Hematopoietic multipotent progenitor cell treated with erythropoietin and hydrocortisone succinate and interleukin-3 and kit ligand, for 4 days (in vitro differentiated cells): ENCODE measurements around the gene SPDEF.
A peak's percentile ranks its signal among the peaks of the same experiment; 100 is the strongest.

Experiments
- DNase-seq: peaks from one replicate; pipeline ENCODE4 v3.0.0-alpha.2; 2015

The SPDEF gene

GRCh38 chr6:34543421-34543820 is 12.7 kb downstream of the SPDEF start:
- DNase-seq: no peak

- no peak for DNase-seq
Observed at GRCh38 chr6:34540841-34541240, 15.3 kb downstream of the SPDEF start.

- DNase-seq: no peak
Observed at GRCh38 chr6:34540222-34540621, 15.9 kb downstream of the SPDEF start.

GRCh38 chr6:34539181-34539580 is 16.9 kb downstream of the SPDEF start:
- DNase-seq: no peak

- DNase-seq: no peak
Observed at GRCh38 chr6:34538581-34538980, 17.5 kb downstream of the SPDEF start.

GRCh38 chr6:34537922-34538550 is 18.1 kb downstream of the SPDEF start:
- DNase-seq: no peak

DNA sequence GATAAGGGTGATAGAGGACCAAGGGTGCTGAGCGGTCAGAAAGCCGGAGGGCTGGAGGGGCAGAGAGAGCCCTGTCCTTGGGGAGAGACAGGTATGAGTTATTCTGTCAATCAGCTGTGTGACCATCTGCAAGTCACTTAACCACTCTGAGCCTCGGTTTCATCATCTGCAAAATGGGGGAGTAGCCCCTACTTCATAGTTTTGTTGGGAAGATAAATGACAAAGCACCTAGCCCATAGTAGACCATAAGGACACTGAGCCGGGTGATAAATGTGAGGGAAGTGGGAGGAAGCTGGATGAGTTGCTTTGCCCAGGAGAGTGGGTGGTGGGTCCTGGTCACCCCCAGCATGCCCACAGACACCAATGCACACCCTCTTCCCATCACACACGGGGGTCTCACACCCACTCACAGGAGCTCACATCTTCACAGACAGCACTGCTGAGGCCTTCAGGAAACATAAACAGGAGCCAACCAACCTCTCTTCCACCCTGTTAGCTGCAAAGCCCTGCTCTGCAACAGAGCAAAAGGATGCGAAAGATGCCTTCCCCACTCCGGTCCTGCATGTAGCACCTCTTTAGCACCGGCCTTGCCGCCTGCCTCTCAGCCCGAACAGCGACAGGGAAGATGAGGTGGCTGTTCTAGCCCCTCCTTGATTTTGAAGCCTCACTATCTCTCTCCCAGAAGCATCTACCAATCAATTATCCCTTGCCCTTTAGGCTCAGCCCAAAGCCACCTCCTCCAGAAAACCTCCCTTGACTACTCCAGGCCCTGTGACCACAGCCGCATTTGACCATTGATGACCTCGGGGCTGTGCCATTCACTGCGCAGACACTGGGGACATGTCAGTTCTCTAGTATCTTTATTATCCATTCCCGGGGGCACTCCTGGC is 18.9 kb downstream of the SPDEF start:
- no peak for DNase-seq

DNA sequence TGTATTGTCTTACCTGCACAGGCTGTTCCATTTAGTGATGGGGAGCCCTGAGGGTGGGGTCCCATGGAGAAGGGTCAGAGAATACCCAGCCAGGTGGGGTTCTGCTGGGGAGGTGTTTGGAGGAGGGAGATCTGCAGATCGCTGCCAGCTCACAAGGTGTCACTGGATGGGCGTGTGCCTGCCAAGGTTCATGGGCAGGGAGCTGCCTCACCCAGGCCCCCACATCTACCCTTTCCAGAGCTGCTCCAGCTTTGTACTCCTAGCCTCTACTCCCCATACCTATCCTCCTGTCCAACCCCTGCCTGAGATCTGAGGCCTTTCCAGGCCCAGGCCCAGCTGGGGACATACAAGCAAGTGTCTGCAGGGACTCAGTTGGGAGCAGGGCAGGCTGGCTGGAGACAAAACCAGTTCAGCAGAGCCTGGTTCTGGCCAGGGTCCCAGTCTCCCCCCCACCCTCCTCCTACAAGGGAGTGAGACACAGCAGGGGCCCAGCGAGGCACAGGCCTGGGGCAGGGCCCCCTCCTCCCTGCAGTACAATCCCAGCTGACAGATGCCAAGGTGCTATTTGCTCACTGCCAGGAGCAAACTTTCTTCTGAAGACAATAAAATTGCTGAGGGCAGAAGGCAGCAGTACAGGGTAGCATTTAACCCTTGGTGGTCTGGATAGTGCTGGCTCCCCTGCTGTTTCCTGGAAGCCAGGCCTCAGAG is 19.7 kb downstream of the SPDEF start:
- DNase-seq: no peak

- no peak for DNase-seq
Observed at GRCh38 chr6:34535646-34536045, 20.5 kb downstream of the SPDEF start.

GRCh38 chr6:34535199-34535598 is 20.9 kb downstream of the SPDEF start:
- DNase-seq: no peak

DNA sequence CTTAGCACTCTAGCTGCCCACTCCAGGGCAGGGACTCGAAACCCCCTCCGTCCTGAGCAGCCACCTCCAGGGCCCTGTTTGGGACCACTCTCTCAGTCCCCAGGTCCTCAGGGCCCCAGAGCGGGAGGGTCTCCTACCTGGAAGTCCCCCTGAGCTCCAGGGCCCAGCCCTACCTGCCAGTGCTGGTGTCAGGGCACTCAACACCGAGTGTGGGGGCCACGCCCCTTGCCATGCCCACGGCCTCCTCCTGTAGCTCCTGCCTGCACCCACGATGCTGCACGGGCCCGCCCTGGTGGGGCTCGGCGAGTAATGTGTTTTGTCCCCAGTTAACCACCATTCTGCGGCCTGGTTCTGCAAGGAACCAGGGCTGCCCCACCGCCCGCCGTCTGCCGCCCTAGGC is 21.5 kb downstream of the SPDEF start:
- no peak for DNase-seq

DNA sequence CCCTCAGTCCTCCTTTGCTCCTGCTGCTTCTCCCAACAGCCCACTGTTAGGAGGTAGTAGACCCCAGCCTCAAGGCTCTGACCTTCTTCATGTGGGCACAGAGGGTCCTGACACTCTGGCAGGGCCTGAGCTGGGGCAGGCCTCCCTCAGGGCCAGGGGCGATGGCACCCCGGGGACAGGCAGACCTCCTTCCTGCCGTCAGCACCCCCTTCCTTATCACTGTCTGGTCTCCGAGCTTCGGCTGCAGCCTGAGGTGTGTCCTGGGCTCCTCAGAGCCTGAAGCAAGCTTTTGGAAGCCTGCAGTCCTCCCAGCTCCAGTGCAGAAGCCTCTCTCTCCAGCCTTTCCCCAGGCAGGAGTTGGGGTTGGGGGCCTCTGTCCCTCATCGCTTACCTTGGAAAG is 22.0 kb downstream of the SPDEF start:
- no peak for DNase-seq

GRCh38 chr6:34532230-34532629 is 23.9 kb downstream of the SPDEF start:
- DNase-seq: no peak

DNA sequence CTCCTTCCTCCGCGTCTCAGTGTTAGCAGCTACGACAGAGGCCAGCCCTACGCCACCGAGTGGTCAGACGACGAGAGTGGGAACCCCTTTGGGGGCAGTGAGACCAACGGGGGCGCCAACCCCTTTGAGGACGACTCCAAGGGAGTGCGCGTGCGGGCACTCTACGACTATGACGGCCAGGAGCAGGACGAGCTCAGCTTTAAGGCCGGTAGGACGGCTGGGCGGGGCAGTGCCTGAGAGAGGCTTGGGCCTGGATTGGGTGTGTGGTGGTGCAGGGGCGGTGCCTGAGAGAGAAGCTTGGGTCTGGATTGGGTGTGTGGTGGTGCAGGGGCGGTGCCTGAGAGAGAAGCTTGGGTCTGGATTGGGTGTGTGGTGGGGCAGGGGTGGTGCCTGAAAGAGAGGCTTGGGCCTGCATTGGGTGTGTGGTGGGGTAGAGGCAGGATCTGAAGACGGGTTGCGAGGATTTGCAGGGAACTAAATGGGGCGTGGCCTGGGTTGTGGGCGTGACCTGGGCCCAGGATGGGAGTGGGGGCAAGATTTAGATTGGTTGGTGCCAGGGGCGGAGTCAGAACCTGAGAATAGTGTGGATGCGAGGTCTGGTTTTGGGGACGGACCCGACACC is 24.4 kb downstream of the SPDEF start:
- peak; percentile 65 for DNase-seq

DNA sequence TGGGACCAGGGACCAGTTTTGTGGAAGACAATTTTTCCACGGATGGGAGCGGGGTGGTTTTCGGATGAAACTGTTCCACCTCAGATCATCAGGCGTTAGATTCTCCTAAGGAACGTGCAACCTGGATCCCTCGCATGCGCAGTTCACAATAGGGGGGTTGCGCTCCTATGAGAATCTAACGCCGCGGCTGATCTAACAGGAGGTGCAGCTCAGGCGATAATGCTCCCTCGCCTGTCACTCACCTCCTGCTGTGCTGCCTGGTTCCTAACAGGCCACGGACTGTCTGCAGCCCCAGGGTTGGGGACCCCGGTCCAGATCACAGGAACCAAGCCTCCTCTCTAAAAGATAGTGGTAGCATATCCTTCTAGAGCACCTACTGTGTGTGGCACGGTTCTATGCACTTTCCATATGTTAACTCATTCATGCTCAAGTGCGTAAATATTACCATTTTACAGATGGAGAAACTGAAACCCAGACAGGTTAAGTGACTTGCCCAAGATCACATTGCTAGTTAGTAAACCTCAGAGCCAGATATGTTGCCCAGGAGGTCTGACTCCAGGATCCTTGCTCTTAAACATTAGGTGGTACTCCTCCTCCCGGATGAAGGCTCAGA is 25.3 kb downstream of the SPDEF start:
- DNase-seq: no peak

DNA sequence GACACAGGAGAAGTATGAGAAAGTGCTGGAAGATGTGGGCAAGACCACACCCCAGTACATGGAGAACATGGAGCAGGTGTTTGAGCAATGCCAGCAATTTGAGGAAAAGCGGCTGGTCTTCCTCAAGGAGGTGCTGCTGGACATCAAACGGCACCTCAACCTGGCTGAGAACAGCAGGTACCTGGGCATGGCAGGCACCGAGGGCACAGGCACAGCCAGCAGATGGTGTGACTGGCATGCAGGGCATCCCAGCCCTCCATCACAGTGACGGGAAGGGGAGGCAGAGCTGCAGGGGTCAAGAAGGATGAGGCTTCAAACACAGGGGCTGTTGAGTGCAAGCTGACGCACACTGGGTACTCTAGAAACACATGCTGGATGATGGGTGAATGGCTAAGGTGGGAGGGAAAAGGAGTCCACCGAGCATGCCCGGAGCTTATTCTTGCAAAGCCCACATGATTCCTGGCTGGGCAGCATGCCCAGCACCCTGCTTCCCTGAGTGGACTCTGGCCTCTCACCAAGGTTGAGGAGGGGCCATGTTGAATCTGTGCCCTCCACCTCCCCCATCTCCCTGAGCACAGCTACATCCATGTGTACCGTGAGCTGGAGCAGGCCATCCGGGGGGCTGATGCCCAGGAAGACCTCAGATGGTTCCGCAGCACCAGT is 26.3 kb downstream of the SPDEF start:
- DNase-seq: no peak

DNA sequence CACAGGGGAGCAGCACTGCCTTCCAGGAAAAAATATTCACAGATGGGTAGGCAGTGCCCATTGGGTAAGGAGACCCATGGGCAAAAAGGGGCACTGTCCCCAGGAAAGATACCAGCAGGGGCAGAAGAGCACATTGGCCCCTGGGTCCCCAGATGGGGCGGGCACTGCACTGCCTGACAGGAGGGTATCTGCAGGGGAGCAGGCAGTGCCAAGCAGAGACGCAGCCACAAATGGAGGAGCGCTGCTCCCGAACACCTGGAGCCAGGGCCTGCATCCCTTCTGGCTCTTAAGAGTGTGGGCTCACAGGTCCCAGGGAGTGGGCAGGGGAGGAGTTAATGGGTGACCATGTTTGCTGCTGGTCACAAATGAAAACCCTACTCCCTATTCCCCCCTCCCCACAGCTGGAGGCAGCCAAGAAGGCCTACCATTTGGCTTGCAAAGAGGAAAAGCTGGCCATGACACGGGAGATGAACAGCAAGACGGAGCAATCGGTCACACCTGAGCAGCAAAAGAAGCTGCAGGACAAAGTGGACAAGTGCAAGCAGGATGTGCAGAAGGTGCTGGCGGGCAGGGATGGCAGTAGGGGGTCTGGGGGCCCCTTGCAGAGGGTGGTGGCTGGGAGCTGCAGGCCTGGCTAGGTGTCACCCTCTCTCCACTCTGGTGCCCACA is 27.0 kb downstream of the SPDEF start:
- DNase-seq: no peak

DNA sequence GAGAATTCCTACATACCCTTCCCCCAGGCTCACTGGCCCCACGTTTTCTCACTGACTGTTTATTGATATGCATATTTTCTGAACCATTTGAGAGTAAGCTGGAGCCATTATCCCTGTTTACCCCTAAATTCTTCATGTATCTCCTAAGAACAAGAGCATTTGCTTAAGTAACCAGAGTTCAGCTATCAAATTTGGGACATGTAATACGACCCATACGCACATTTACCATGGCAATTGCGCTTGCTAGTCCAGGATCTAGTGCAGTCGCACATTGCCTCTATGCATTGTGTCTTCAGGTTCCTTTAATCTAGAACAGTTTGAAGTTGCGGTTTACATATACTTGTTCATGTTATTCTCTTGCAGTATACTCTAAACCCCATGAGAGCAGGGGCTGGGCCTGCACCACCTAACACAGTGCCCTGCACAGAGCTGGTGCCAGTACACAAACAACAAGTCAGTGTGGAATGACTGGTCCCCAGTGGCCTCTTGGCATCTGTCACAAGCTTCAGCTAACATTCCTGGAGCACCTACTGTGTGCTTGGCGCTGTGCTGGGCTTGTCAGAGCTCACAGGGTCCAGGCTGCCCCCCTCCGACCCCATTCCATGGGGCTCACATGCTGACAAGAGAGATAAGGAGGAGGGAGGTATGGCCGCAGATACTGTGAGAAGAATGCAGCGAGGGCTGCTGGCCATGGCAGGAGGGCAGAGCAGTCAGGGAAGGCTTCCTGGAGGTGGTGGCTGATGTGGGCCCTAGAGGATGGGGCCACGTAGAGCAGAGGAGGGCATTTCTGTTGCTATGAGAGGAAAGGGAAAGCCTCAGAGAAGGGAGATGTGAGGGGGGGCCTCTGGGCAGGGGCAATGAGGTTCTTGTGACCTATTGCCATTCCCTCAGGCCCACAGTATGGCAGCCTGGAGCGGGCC is 28.1 kb downstream of the SPDEF start:
- no peak for DNase-seq

DNA sequence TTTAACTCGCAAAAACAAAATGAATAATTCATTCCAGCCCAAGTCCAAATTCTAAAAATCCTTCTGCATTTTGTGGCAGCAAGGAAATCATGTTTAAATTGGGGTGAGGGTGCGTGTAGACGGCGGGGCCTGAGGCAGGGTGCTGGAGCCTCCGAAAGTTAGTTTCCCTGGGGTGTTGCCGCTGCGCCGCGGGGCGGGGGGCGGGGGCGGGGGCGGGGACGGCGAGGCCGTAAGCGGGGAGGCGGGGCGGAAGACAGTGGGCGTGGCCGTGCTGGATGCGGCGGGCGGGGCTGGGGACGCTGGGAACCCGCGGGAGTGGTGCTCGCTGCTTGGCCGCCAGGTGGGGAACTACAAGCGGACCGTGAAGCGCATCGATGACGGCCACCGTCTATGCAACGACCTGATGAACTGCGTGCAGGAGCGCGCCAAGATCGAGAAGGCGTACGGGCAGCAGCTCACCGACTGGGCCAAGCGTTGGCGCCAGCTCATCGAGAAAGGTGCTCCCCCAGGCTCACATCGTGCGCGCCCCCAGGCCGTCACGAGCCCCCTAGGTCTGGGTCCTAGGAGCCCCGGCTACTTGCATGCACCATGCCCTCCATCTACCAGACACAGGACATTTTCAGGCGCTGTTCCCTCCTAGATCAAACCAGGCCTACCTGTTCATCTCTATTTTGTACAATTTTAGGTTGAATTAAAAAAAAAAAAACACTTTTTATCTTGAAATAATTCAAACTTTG is 29.0 kb downstream of the SPDEF start:
- peak; percentile 97 for DNase-seq
